ENCODE results near the gene CDC25B. TPM values are rescaled to one million over a fixed set of nuclear protein-coding genes. Genes with fewer than 3 reads are reported as not detected.

The CDC25B gene
- total and polyA plus RNA-seq, 2 of the 13 experiments (the other 11 are each of a cell fraction or from before 2014, with no cell fraction given) = 14.5 to 19.4 TPM

- TF ChIP-seq CREM (IDR thresholded peaks at IDR 0.05) = no peak
- TF ChIP-seq CREM (CRISPR knock-in tag; IDR thresholded peaks at IDR 0.05) = no peak
- no peak for TF ChIP-seq ZNF138 (CRISPR knock-in tag; IDR thresholded peaks at IDR 0.05; ENCODE audit: low read depth)
- no peak; the same call in 1 of the 2 replicates for TF ChIP-seq SNAPC2 (CRISPR knock-in tag; IDR thresholded peaks at IDR 0.05)
- TF ChIP-seq AKNA (CRISPR knock-in tag; IDR thresholded peaks at IDR 0.05; ENCODE audit: borderline replicate concordance) = no peak
- no peak for TF ChIP-seq CENPBD1 (CRISPR knock-in tag; IDR thresholded peaks at IDR 0.05; ENCODE audit: borderline replicate concordance, low read depth)
- TF ChIP-seq RARG (CRISPR knock-in tag; IDR thresholded peaks at IDR 0.05; ENCODE audit: low read depth) = no peak
- no peak for TF ChIP-seq BRD4 (CRISPR knock-in tag; IDR thresholded peaks at IDR 0.05)
- no peak for TF ChIP-seq PHF20 (CRISPR knock-in tag; IDR thresholded peaks at IDR 0.05)
- no peak for TF ChIP-seq ZNF670 (CRISPR knock-in tag; IDR thresholded peaks at IDR 0.05; ENCODE audit: borderline replicate concordance)
- no peak for TF ChIP-seq ZFP36L2 (CRISPR knock-in tag; IDR thresholded peaks at IDR 0.05)
- TF ChIP-seq ZNF44 (CRISPR knock-in tag; IDR thresholded peaks at IDR 0.05) = peak; percentile 58; the same call in 1 of the 2 replicates
- 0 out of 2 replicates have a peak, but pooled peaks have one; percentile 0 for TF ChIP-seq ZNF605 (CRISPR knock-in tag; IDR thresholded peaks at IDR 0.05)
- TF ChIP-seq KIAA2018 (CRISPR knock-in tag; IDR thresholded peaks at IDR 0.05; ENCODE audit: borderline replicate concordance) = no peak
- no peak for TF ChIP-seq HOXA9 (CRISPR knock-in tag; IDR thresholded peaks at IDR 0.05; ENCODE audit: borderline replicate concordance)
- no peak for TF ChIP-seq ZFX (CRISPR knock-in tag; IDR thresholded peaks at IDR 0.05; ENCODE audit: low read depth)
Measured at GRCh38 chr20:3797226-3797545, 1.1 kb downstream of the CDC25B start (continued).

Data from HepG2 (cell line).